Activated CD4-positive, alpha-beta T cell treated with anti-CD3 and anti-CD28 coated beads, Interleukin-2, amount 10 ng/mL, durations not matched to agents 7 days and 5 days (primary cell): ENCODE measurements around the gene EPX. TPM values are rescaled to one million over a fixed set of nuclear protein-coding genes. Genes with fewer than 3 reads are reported as not detected.

Experiments
- CTCF ChIA-PET: fragments of 350-600 bp; sonication (Branson Sonifier 250); formaldehyde crosslinking; loops from one replicate; lab custom pipeline; 2021; ENCODE audit warnings: antibody characterized with exemption; lab: Charles Lee
- POLR2A ChIA-PET: fragments of 350-600 bp; sonication (Branson Sonifier 250); formaldehyde crosslinking; loops from one replicate; lab custom pipeline; 2021; ENCODE audit warnings: antibody characterized with exemption; lab: Charles Lee
- DNase-seq: peaks from one replicate; pipeline ENCODE4 v3.0.0-alpha.2; 2020
- H3K27ac Mint-ChIP-seq: one replicate; pipeline ENCODE4 v1.8.0; 2021; ENCODE audit warnings: mild to moderate bottlenecking, moderate library complexity, mixed read lengths
- H3K27me3 Mint-ChIP-seq: one replicate; pipeline ENCODE4 v1.8.0; 2021; ENCODE audit warnings: mixed read lengths
- H3K36me3 Mint-ChIP-seq: one replicate; pipeline ENCODE4 v1.8.0; 2021; ENCODE audit warnings: low read depth, mixed read lengths
- H3K4me1 Mint-ChIP-seq: one replicate; pipeline ENCODE4 v1.8.0; 2021; ENCODE audit warnings: mixed read lengths
- H3K4me3 Mint-ChIP-seq: one replicate; pipeline ENCODE4 v1.8.0; 2021; ENCODE audit warnings: mild to moderate bottlenecking, moderate library complexity, mixed read lengths
- H3K9me3 Mint-ChIP-seq: one replicate; pipeline ENCODE4 v1.8.0; 2021; ENCODE audit warnings: mixed read lengths
- total RNA-seq, 2 experiments: library from RNA; stranded (reverse); gene quantifications; one replicate each; pipeline ENCODE4 v1.2.3, GENCODE V29; 2021

Gene EPX
- total RNA-seq, 2 experiments from 2014 or later, result not detected

DNA sequence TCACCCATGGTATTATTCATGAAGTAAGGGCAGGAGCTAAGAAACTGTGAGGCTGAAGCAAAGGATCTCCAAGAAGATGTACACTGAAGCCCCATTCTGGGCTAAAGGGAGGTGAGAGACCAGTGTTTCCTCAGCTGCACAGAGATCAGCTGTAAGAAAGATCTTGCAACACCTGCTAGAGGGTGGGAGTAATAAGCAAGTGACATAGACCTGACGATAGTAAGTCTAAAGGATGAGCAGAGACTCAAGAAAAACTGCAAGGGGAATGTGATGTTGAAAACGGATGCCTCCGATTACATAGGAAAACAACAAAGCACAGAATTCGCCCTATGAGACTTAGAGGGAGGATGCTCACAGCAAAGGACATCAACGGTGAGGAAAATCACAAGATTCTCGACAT lies 25.8 kb upstream of the EPX start, which contains the start of gene OR4D2:
Gene OR4D2, plus strand, starts transcription at position 301 of the 400 bp plus-strand sequence. CDS start 2,674 bp downstream, outside the sequence.
- ChIA-PET POLR2A (no interaction called here), CTCF (no interaction called here)
- peaks cover 3% of the 10 kb centered on the region for H3K36me3 Mint-ChIP-seq

DNA sequence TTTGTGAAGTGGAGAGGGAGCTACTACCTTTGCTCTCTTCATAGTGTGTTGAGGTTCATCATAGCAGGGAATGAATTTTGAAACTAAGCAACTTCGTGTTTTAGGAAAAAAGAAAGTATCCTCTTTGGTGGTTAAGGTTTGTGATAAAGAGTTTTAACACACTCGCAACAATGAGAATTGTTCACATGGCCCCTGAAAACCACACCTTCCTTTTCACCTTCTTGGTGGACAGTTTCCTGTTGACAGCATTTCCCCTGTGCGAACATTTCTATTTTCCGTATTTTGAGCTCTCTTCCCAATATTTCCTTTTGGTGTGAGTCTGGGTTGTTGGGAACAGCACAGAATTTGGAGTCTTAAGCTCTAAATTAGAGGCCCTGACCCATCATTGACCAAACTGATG lies 21.9 kb upstream of the EPX start:
- Mint-ChIP-seq H3K4me3 (peak overlapping the region; percentile 21), H3K27ac (peak overlapping the region; percentile 82)
- POLR2A ChIA-PET, result no interaction called here

More for the DNA sequence above, 25.8 kb upstream of the EPX start, which contains the start of gene OR4D2:
- no peak within 1 kb of the TSS for H3K27ac Mint-ChIP-seq
- H3K4me1 Mint-ChIP-seq, result peaks cover 36% of the 10 kb centered on the region
- H3K9me3 Mint-ChIP-seq, result peaks cover 4% of the 10 kb centered on the region
- DNase-seq, result no peak
- no peak within 1 kb of the TSS for H3K4me3 Mint-ChIP-seq
- H3K27me3 Mint-ChIP-seq, result peaks cover 28% of the 10 kb centered on the region

DNA sequence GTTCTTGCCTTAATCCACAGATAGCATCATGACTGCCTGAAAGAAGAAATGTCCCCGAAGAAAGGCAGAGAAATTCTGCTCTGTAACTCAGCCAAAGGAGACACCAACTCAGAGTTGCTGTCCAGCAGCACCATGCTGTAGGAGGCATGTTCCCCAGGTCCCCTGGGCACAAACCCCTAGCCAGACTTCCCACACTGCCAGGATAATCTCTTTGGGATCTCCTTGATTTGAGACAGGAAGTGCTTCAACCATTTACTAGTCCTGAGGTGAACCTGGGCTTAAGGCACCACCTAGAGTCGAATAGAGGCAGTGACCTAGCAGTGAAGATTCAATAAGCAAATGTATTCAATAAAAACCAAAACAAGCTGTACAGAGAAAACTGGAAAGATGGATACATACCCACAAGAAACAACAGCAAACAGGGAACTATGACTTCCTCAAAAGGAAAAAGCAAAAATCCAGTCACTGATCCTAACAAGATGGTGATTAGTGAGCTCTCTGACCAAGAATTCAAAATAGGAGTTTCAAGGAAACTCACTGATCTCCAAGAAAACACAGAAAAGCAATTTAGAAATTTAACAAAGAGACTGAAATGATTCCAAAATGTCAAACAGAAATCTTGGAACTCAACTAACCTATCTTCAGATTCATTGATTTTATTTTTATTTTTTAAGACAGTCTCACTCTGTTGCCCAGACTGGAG lies 20.0 kb upstream of the EPX start:
- Mint-ChIP-seq H3K4me1 (peaks cover 43% of the 10 kb centered on the region), H3K4me3 (peak overlapping the region; percentile 11), H3K27ac (peak overlapping the region; percentile 71), H3K27me3 (peaks cover 13% of the 10 kb centered on the region), H3K9me3 (peaks cover 4% of the 10 kb centered on the region), H3K36me3 (peaks cover 3% of the 10 kb centered on the region)
- peak; percentile 73 for DNase-seq
- ChIA-PET POLR2A (interaction anchor here (0.7 kb wide), 2 partner anchors 19 to 50 kb away, joined by 3 read pairs; no protein-coding TSS in a partner anchor), CTCF (interaction anchor here (0.6 to 1.0 kb wide), 4 partner anchors 9 to 298 kb away, joined by 3 to 4 read pairs (median 3); no protein-coding TSS in a partner anchor)

More for the DNA sequence above, 21.9 kb upstream of the EPX start:
- H3K27me3 Mint-ChIP-seq, result peaks cover 22% of the 10 kb centered on the region
- H3K36me3 Mint-ChIP-seq, result peaks cover 3% of the 10 kb centered on the region
- H3K9me3 Mint-ChIP-seq, result peaks cover 4% of the 10 kb centered on the region
- H3K4me1 Mint-ChIP-seq, result peaks cover 46% of the 10 kb centered on the region
- CTCF ChIA-PET, result interaction anchor here (1.4 kb wide), 1 partner anchor 34 kb away, joined by 5 read pairs; no protein-coding TSS in a partner anchor
- peak; percentile 16 for DNase-seq

DNA sequence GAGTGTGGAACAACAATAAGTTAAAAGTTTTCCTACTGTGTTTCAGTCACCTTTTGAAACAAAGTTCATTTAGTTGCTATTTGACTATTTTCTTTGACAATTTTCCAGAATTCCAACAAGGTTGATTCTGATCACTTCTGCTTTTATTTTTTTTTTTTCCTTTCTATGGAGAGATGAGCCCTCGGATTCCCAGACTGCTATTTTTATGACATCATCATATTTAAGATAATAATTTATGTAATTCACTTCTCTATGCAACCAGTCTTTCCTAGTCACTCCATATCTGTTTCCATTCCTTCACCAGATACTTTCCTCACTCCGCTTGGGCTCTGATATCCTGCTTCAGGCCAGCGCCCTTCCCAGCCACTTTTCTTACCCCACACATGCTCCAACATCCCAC lies 17.7 kb upstream of the EPX start:
- Mint-ChIP-seq H3K4me3 (no peak overlapping the region), H3K27me3 (peaks cover 13% of the 10 kb centered on the region), H3K36me3 (no peaks in the 10 kb centered on the region), H3K9me3 (no peaks in the 10 kb centered on the region), H3K27ac (no peak overlapping the region), H3K4me1 (peaks cover 27% of the 10 kb centered on the region)
- ChIA-PET POLR2A (no interaction called here), CTCF (interaction anchor here (1.5 kb wide), 1 partner anchor 73 kb away, joined by 3 read pairs; no protein-coding TSS in a partner anchor)
- DNase-seq, result no peak

DNA sequence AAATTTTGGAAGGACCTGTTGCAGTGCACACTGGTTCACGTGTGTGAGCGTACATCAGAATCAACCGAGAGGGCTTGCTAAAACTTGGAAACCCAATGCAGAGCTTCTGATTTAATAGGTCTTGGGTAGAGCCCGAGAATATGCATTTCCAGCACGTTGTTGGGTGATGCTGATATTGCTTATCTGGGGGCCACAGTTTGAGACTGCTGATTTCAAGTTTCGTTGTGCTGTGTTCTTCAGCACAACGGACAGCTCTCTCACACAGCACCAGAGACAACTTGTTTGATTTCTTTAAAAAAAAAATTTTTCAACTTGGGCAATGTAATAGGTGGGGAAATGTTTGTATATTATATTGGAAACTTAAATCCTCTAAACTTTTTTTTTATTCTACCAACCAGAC lies 16.3 kb upstream of the EPX start:
- H3K27ac Mint-ChIP-seq, result no peak overlapping the region
- H3K27me3 Mint-ChIP-seq, result peaks cover 13% of the 10 kb centered on the region
- no peak overlapping the region for H3K4me3 Mint-ChIP-seq
- ChIA-PET POLR2A (no interaction called here), CTCF (interaction anchor here (1.4 kb wide), 1 partner anchor 11 kb away, joined by 3 read pairs; no protein-coding TSS in a partner anchor)
- DNase-seq, result peak; percentile 22
- peaks cover 15% of the 10 kb centered on the region for H3K4me1 Mint-ChIP-seq
- no peaks in the 10 kb centered on the region for H3K36me3 Mint-ChIP-seq
- H3K9me3 Mint-ChIP-seq, result no peaks in the 10 kb centered on the region

DNA sequence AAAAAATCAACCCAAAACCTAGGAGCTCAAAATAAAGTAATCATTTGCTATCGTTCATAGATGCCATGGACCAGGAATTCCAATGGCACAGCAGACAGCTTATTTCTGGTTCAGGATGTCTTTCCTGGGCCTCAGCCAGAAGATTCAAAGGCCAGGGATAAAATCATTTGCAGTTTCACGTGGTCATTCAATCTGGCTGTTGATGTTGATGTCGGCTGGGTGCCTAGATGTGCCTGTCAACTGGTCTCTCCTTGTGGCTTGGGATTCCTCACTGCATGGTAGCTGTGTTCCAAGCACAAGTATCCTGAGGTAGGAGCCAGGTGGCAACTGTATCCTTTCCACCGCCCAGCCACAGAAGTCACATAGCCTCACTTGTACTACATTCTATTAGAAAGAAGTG lies 10.7 kb upstream of the EPX start:
- ChIA-PET POLR2A (no interaction called here), CTCF (interaction anchor here (0.8 to 1.4 kb wide), 2 partner anchors 9 to 18 kb away, joined by 3 to 4 read pairs; no protein-coding TSS in a partner anchor)
- no peak overlapping the region for H3K27ac Mint-ChIP-seq
- H3K9me3 Mint-ChIP-seq, result no peaks in the 10 kb centered on the region
- no peak overlapping the region for H3K4me3 Mint-ChIP-seq
- H3K27me3 Mint-ChIP-seq, result peaks cover 5% of the 10 kb centered on the region
- DNase-seq, result no peak
- no peaks in the 10 kb centered on the region for H3K36me3 Mint-ChIP-seq
- H3K4me1 Mint-ChIP-seq, result peaks cover 4% of the 10 kb centered on the region

DNA sequence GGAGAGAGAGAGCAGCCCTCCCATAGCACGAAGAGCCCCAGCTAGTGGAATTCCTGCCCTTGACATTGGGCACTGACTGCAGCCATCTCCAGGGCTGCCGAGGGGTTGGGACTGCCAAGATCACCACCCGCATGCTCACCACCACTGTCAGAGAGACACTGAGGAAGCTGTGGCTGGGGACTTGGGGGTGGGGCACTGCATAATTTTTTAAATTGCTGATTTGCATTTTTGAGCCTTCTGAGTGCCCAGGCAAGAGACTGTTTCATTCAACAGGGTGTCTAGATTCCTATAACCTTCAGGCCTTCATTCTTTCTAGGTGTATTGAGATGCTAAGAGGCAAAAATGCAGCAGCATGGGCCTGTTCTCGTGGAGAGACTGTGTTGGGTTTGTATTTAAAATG lies 9.0 kb upstream of the EPX start:
- Mint-ChIP-seq H3K36me3 (no peaks in the 10 kb centered on the region), H3K4me3 (no peak overlapping the region), H3K27me3 (peaks cover 4% of the 10 kb centered on the region), H3K9me3 (no peaks in the 10 kb centered on the region), H3K4me1 (peaks cover 4% of the 10 kb centered on the region), H3K27ac (no peak overlapping the region)
- ChIA-PET POLR2A (no interaction called here), CTCF (no interaction called here)
- no peak for DNase-seq

DNA sequence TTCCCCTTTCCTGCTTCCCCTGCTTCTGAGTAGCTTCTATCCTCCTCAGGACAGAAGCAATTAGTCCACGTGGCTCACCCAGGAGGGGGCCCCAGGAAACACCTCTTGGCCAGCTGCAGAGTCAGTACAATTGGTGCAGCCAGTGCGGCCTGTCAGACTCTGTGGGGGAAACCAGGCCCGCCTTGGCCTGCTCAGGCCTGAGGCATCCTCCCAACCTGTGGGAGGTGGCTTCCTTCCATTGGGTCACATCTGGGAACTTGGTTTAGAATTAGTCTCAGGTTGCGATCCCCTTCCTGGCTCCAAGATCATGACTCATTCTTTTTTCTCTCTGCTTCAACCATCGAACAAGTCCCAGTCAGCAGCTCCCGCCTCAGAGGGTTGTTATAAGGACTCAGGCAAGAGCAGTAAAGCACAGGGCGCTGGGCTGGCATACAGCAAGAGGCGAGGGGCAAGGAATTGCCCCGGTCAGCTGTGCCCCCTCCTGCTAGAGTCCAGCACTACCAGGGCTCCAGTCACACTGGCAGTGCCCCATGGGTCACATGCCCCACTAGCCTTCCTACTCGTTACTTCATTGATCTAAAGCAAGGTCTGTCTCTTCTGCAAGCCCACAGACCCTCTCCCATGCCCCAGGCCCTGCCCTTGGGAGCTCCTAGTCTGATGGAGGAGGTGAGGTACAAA lies 8.1 kb upstream of the EPX start:
- H3K9me3 Mint-ChIP-seq, result no peaks in the 10 kb centered on the region
- H3K4me3 Mint-ChIP-seq, result no peak overlapping the region
- H3K27ac Mint-ChIP-seq, result no peak overlapping the region
- H3K27me3 Mint-ChIP-seq, result peaks cover 4% of the 10 kb centered on the region
- peaks cover 4% of the 10 kb centered on the region for H3K4me1 Mint-ChIP-seq
- no peaks in the 10 kb centered on the region for H3K36me3 Mint-ChIP-seq
- DNase-seq, result no peak
- POLR2A ChIA-PET, result no interaction called here
- CTCF ChIA-PET, result interaction anchor here (0.5 to 1.8 kb wide), 3 partner anchors 19 to 265 kb away, joined by 3 to 4 read pairs (median 3); no protein-coding TSS in a partner anchor

DNA sequence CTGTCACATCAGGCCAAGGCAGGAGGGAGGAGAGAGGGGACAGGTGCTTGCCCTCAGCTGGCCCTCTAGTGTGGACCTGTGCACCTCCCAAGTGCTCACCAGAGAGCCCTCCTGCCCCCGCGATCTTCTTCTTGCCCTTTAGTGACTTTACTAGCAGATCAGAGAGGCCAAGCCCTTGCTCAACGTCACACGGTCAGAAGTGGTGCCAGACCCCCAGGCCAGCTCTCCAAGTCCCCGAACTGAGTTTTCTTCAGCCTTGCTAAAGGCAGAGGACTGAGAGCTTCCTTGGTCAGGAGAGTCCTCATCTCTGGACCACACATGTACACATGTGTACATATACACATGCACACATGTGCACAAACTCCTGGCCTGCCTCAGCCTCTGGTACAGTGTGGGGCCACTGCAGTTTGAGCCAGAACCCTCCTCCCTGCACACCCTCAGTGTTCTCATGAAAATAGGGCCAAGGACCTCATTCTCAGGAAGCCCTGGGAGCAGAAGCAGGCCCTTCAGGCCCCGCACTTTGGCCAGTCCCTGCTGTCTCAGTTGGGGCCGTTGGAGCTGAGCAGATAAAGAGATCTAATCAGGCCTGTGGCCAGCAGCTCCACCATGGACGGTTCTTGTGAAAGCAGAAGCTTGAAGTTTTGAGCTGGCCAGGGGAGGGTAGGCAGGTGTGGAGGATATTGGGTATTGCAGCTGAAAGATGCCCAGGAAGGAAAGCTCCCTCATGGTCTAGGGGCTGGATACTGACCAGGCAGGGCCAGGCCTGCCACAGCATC lies 7.4 kb upstream of the EPX start:
- Mint-ChIP-seq H3K4me3 (no peak overlapping the region), H3K27me3 (peaks cover 4% of the 10 kb centered on the region), H3K9me3 (no peaks in the 10 kb centered on the region), H3K36me3 (no peaks in the 10 kb centered on the region), H3K4me1 (peaks cover 4% of the 10 kb centered on the region), H3K27ac (no peak overlapping the region)
- ChIA-PET POLR2A (no interaction called here), CTCF (interaction anchor here (0.5 to 1.8 kb wide), 4 partner anchors 20 to 265 kb away, joined by 3 to 4 read pairs (median 3); no protein-coding TSS in a partner anchor)
- no peak for DNase-seq

DNA sequence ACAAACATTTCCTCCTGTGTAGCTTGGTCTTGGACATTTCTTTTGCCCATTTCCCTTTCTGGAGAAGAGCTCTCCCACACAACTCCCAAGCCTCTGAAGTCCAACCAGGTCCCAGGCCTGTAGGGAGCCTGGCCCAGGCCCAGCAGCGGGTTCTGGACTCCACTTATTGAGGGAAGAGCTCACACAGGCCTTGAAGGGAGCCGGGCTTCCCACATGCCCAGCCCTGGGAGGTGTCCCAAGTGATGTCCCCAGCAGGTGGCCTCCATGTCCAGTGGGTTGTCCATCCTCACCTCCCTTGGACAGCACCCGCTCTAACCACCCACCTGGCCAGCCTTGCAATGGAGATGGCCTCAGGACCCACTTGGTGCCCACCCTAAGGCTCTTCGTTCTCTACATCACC lies 5.9 kb upstream of the EPX start:
- POLR2A ChIA-PET, result no interaction called here
- Mint-ChIP-seq H3K4me1 (peaks cover 4% of the 10 kb centered on the region), H3K27ac (no peak overlapping the region), H3K36me3 (no peaks in the 10 kb centered on the region), H3K4me3 (no peak overlapping the region), H3K9me3 (no peaks in the 10 kb centered on the region), H3K27me3 (peaks cover 4% of the 10 kb centered on the region)
- CTCF ChIA-PET, result interaction anchor here (0.9 kb wide), 1 partner anchor 33 kb away, joined by 3 read pairs; the partner anchor contains the start of gene MKS1
- no peak for DNase-seq

DNA sequence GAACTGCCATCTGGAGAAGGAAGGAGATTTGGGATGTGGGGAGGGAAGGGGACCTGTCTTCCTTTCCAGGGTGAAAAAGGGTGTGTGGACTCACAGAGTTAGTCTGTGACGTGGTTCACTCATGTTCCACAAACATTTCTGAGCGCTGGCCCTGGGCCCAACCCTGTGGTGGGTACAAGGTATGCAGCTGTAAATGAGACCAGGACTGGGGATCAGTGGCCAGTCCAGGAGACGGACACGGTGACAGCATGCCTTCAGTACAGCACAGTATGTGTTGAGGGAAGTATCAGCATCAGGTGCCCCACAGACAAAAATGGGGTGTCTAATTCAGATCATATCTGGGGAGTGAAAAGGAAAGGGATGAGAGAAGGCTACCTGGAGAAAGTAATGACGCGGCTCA lies 5.5 kb upstream of the EPX start:
- peaks cover 4% of the 10 kb centered on the region for H3K27me3 Mint-ChIP-seq
- H3K9me3 Mint-ChIP-seq, result no peaks in the 10 kb centered on the region
- ChIA-PET CTCF (interaction anchor here (0.9 kb wide), 1 partner anchor 32 kb away, joined by 3 read pairs; the partner anchor contains the start of gene MKS1), POLR2A (no interaction called here)
- no peak for DNase-seq
- no peaks in the 10 kb centered on the region for H3K36me3 Mint-ChIP-seq
- H3K4me3 Mint-ChIP-seq, result no peak overlapping the region
- no peak overlapping the region for H3K27ac Mint-ChIP-seq
- peaks cover 4% of the 10 kb centered on the region for H3K4me1 Mint-ChIP-seq

DNA sequence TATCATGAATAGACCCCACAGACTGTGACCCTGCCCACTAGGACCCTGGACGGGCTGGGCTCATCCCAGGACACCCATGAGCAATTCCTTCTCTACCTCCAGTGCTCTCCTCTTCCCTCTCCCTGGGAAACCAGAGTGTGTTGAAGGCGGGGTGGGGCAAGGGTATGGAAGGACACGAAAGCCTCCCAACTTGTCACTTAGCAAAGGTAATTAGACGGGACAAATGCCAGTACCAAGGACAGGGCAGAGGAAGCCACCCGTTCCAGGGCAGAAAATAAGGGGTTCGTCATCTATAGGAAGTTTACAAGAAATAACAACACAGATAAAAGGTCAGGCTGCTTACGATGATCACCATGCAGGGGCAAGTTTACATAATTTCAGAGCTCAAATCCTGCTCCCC lies 4.9 kb upstream of the EPX start:
- H3K36me3 Mint-ChIP-seq, result no peaks in the 10 kb centered on the region
- peaks cover 4% of the 10 kb centered on the region for H3K4me1 Mint-ChIP-seq
- H3K4me3 Mint-ChIP-seq, result no peak overlapping the region
- H3K27ac Mint-ChIP-seq, result no peak overlapping the region
- H3K9me3 Mint-ChIP-seq, result no peaks in the 10 kb centered on the region
- ChIA-PET POLR2A (no interaction called here), CTCF (interaction anchor here (0.8 to 1.4 kb wide), 2 partner anchors 12 to 63 kb away, joined by 3 read pairs; no protein-coding TSS in a partner anchor)
- no peak for DNase-seq
- peaks cover 4% of the 10 kb centered on the region for H3K27me3 Mint-ChIP-seq
